Vein endothelial cell (primary cell): ENCODE data around the gene GDPD4. TPM values are rescaled to one million over a fixed set of nuclear protein-coding genes. Genes with fewer than 3 reads are reported as not detected.

Experiments used
- total RNA-seq: library from RNA; depleted of rRNA; stranded (reverse); fragments of >200 nt; gene quantifications from 2 replicates; pipeline ENCODE4 v1.2.3, GENCODE V29; 2012

The GDPD4 gene
- total RNA-seq, result not detected in 2 replicates

GRCh38 chr11:77301510-77301909, at the start of gene GDPD4:
Gene GDPD4 (minus strand): TSS chr11:77301686. CDS start chr11:77285137, 16,549 bp downstream.

Other genes starting within 250 kb of the GDPD4 start
- 9.5 and 9.7 TPM in 2 replicates for gene CAPN5, start 234.7 kb downstream of the GDPD4 start, total RNA-seq
- gene OMP, start 198.8 kb downstream of the GDPD4 start, total RNA-seq, result not detected in 2 replicates
- under 0.01 and 0.86 TPM in 2 replicates for gene MYO7A, start 173.4 kb downstream of the GDPD4 start, total RNA-seq
- 0.86 and 0.98 TPM in 2 replicates for gene PAK1, start 172.4 kb upstream of the GDPD4 start, total RNA-seq